ENCODE results near the gene AUH.

AUH gene

DNA sequence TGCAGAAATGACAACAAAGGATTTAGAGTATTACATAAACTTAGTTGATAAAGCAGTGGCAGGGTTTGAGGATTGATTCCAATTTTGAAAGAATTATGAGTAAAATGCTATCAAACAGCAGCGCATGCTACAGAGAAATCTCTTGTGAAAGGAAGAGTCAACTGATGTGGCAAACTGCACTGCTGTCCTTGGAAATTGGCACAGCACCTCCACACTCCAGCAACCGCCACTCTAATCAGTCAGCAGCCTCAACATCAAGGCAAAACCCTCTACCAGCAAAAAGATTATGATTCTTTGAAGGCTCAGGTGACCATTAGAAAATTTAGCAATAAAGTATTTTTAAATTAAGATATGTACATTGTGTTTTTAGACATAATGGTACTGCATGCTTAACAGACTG, 66.4 kb downstream of the AUH start:
- no peak for DNase-seq (ENCODE audit: low spot score)

DNA sequence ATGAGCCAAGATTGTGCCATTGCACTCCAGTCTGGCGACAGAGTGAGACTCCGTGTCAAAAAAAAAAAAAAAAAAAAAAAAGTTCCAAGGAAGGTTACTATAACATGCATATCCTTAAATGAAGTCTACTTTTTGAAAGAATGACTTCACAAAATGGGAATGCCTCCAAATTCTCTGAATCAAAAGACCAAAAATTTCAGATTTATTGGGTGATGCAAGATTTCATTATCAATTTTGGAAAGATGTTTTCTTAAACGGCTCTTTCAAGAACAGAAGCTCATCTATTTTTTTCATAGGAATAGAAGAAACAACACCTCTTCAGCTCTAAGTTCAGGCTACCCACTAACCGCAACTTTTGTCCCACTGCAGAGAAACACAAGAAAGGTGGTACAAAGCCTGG, 69.9 kb downstream of the AUH start:
- DNase-seq (ENCODE audit: low spot score), result no peak

DNA sequence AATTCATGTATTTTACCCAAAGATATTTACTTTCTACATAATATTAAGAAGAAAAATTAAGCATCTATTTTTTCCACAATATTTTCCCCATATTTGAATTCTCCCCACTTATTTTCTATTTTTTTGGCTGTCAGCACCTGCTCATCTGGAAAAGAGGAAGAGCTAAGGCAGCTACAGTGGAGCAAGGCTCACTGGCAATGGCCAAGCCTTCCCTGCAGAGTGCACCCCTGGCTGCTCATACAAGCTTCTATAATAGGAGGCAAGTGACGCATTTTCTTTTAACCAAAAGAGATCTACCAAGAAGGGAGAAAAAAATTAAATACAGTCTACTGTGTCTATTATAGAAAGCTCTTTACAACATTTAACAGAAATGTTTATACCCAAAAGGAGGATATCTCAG, 72.5 kb downstream of the AUH start:
- DNase-seq (ENCODE audit: low spot score), result no peak

DNA sequence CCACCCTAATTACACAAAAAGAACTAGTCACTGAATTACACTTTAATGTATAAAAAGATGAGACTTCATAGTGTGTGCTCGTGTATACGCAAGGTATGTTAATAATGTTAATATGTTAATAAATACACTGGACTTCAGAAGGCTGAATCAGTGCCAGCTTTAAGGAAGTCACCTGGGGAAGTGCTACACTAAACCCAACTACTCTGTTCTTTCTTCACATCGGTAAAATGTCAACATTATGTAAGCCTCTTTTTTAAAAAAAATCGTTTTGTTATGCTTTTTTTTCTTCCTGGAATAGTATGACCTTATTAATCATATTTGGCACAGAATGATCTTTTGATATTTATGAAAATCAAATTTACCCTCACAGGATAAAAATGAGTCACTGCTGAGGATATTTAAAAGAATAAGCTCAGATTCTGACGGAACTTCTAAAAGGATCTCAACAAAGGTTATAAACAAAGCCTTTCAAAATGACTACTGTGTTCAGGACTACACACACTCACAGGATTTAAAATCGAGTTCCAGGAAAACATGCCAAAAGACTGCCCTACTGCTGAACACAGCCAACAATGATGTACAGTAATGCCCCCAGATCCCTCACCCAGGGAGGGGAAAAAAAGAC, 75.9 kb downstream of the AUH start:
- DNase-seq (ENCODE audit: low spot score), result no peak

DNA sequence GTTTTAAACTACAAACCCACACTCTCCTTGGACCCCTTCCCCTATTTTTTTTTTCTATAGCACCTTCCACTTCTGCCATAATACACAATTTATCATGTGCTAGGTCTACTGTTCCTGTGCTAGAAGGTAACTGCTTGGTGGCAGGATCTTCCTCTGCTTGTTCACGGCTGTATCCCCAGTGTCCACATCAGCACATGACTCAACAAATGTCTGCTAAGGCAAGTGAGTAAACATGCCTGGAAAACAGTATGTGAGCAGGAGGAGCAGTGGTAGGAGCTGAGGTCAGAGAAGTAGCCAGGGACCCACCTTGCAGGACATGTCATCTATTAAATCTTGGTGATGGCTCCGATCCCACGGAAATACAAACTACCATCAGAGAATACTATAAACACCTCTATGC, 79.4 kb downstream of the AUH start:
- DNase-seq (ENCODE audit: low spot score), result no peak

DNA sequence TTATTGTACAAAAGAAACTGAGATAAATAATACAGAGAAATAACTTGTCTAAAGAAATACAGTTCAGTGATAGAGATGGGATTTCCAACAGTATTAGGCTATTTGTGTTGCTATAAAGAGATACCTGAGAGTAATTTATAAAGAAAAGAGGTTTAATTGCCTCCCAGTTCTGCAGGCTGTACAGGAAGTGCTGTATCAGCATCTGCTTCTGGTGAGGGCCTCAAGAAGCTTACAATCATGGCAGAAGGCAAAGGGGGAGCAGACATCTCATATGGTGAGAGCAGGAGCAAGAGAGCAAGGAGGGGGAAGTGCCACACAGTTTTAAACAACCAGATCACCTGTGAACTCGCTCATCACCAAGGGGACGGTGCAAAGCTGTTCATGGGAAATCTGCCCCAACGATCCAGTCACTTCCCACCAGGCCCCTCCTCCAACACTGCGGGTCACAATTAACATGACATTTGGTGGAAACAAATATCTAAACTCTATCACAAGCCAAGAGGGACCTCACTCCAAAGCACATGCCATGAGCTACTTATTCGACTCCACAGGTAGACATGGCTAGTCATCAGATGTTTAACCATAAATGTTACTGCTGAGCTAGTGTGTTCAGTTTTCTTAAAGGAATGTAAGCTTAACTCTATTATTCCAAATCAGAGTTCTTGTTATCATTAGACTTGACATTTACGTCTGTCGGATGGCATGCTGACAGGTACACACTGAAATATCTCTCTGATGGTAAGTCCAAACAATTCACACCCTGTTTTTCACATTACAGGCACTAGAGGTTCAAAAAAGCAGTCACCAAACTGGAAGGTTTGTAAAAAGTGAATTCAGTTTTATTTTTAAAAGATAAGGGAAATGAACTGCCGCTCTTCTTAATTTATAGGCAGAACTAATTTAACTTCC, 82.2 kb downstream of the AUH start:
- DNase-seq (ENCODE audit: low spot score), result no peak

DNA sequence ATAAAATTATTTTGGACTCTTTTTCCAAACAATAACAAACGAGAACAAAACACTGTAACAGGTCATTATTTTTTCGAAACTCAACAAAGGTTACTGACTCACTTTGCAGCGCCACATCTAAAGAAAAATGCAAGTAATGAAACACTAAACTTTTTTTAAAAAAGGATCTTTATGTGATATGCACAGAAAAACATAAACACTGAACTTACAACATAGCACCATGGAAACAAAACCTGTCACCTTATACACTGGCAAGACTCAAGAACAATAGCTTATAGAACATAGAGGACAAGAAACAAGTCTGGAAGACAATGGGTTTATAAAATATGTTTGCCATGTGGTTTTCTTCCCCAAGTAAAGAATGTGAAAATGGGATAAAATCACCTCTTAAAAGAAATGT, 85.2 kb downstream of the AUH start:
- no peak for DNase-seq (ENCODE audit: low spot score)

DNA sequence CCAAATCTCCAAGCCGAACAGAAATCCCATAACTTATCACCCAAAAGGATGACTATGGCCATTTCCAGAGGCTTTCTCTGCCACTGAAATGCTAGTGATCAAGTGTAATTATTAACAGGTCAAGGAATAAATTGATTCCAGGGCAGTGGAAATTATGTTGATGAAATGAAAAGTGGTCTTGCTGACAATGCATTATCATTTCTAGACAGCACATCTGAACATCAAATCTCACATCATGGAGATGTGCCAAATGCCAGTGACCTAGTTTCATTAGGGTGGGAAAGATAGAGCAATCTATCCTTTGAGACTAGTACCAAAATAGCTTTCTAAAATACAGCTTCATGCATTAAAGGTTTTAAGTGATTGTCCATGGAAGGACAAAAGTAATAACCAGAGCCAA, 86.1 kb downstream of the AUH start:
- DNase-seq (ENCODE audit: low spot score), result no peak

DNA sequence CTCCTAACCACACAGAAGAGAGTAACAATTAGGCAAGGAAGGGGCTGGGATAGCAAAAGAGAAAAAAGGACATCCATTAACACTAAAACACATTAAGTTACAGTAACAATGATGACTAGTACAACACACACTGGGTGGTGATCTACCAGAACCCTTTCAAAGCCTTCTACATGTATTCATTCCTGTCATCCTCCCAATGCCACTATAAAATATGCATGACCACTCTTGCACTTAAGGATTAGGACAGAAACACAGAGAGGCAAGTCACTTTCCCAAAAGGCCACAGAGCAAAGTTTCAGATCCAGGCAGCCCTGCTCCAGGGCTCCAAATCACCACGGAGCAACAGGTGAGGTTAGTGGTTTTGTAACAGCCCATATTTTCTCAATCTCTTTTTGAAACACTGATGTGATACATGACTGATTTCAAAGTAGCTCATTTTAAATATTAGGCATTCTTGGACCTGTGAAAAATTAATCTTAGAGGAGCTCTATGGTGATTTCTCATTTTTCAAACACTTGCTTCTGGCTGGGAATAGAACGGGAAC, 86.7 kb downstream of the AUH start:
- DNase-seq (ENCODE audit: low spot score), result no peak

DNA sequence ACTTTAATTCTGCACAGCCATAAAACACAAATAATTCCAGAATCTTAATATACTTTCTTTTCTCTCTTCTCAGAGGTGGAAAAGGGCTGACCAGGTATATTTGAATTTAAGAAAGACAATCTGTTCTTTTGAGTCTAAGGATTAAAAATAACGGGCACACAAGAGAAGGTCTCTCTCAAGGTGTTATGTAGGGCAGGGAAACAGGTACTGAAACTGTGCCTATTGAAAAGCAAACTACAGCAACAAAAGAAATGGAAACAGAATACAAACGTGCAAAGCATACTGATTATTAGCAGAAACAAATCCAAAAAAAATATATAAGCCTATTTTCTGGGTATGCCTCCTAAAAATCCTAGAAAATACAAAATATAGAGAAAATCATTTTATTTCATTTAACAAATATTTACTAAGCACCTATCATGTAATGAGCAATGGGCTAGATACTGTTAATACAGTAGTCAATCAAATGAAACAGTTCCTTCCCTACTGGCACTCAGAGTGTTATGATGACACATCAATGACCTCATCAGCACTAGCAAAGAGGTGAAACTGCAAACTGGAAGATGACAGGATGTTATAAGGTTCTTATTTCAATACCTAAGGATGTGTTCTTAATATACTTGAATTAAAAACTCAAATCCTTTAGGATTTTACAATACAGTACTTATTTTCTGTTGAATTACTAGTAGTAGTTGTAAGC, 87.7 kb downstream of the AUH start:
- no peak for DNase-seq (ENCODE audit: low spot score)

DNA sequence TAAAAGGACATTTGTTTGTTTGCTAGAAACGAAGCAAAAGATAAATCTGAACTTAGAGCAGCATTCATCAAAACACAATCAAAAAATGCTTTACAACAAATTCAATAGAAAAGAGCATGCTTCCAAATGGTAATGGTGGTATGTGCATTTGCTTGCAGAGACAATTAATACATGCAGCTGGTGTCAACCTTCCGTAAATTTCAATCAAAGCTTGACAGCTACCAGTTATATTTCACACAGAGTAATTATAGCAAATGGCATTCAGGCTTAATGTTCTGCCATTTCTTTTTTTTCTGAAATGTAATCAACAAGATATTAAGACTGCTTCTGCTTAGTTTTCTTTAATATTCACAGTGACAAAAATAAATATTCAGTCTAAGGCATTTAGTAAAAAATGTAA, 90.6 kb downstream of the AUH start:
- no peak for DNase-seq (ENCODE audit: low spot score)

DNA sequence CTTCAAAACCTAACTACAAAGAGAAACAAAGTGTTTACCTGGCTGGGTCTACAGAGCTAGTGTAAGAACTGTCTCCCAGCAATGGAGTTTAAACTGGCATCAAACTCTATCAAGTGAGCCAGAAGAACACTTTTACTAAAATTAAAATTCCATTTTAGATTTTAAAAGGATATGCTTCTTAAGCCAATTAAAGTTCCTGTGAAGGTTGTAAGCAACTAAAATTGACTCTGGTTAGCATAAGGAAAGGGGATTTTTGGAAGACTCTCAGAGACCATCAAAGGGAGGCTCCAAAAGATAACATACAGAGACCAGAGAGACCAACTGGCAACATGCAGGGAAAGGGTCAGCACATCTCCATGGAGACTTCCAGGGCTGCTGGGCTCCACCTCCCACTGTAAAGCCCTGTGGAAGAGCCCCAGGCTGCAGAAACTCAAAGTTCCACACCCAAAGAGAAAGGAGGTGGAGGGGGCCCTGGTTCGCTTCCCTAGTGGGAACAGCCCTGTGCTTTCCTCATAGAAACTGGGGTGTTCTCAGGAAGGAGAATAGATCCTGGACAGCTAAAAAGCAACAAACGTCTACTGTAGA, 91.7 kb downstream of the AUH start:
- no peak for DNase-seq (ENCODE audit: low spot score)

DNA sequence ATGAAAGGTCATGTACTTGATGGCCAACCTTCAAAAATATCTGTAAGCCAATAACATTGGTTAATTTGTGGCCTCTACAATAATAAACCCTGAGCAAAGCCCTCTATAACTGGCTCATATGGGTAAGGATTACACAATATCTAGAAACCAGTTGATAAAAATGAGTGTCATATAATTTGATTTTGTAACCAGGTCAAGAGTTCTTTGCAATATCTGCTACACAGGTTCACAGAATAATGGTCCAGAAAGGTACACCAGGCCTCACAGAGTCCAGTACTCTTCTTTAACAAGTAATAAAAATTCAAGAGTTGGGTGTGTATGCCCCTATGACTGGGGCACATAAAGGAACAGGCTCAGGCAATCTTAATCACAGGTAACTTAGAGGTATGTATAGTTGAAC, 95.3 kb downstream of the AUH start:
- no peak for DNase-seq (ENCODE audit: low spot score)

DNA sequence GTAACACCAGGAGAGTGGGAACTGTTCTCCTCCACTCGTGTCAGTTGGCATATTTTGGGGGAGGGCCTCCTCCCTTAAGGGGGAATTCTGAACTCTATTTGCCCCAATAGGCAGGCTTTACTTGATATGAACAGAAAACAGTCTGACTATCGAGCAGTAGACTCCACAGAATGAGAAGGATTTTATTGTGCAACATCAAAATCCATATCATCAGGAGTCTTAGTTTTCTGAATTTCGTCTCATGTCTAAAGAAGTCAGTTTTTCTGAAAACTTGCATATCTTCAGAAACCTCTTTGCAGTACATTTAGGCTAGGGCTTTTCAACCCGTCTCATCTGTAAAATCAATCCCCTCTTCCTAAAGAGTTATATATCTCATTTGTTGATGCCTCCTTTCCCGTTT, 96.2 kb downstream of the AUH start:
- DNase-seq (ENCODE audit: low spot score), result no peak

DNA sequence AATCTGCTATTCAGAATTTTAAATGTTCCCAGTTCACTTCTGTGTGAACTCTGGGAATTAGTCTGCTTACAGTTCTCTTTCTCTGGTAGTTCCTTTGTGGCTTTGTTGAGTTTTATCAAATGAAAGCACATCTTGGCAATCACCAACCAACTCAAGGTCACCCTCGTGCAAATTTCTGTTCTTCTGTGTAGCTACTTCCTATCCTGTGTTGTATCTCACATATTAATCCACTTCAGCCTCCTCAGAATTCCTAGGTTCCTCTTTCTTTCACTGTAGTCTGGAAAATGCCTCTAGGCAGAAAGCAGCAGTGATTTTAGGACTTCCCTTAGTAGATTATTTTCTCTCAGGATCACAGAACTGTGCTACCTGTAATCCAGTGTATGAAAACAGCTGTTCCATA, 100.3 kb downstream of the AUH start:
- DNase-seq (ENCODE audit: low spot score), result no peak

DNA sequence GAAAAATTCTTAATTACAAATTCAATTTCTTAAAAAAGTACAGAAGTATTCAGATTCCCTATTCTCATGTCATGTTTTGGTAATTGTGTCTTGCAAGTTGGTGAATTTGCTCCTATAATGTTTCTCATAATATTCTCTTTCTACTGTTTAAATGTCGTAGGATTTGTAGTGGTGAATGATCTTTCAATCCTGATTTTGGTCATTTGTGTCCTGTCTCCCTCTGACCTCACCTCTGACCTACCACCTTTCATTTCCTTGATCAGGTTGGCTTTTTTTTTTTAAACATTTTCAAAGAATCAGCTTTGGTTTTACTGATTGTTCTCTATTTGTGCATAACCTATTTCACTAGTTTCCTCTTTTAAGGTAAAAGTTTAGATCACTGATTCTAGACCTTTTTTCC, 102.6 kb downstream of the AUH start:
- no peak for DNase-seq (ENCODE audit: low spot score)

DNA sequence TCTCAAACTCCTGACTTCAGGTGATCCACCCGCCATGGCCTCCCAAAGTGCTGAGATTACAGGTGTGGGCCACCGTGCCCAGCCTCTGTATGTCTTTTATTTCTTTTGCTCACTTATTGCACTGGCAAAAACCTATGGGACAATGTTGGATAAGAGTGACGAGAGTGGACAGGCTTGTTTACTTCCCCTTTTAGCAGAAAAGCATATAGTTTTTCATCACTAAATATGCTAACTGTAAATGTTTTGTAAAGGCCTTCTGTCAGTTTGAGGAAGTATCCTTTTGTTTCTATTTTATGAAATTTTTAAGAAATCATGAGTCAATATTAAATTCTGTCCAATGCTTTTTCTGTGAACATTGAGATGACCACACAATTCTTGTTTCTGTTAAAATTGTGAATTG, 103.3 kb downstream of the AUH start:
- no peak for DNase-seq (ENCODE audit: low spot score)

DNA sequence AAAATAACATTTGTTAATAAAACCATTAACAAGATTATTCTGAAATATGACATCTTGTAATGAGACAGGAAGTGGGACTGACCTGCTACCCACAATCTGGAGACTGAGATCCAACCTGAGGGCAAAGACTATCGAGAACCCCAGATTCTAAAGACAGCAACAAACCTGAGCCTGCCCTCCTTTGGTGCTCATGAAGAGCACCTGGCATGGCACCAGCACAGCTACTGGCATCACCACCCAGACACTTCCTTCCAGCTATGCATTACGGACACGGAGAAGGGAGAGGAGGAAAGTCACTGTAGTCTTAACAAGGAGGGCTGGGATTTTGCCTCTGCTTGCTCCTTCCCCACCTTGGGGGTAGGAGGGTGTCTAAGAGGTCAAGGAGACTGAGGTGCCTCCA, 105.5 kb downstream of the AUH start:
- no peak for DNase-seq (ENCODE audit: low spot score)

DNA sequence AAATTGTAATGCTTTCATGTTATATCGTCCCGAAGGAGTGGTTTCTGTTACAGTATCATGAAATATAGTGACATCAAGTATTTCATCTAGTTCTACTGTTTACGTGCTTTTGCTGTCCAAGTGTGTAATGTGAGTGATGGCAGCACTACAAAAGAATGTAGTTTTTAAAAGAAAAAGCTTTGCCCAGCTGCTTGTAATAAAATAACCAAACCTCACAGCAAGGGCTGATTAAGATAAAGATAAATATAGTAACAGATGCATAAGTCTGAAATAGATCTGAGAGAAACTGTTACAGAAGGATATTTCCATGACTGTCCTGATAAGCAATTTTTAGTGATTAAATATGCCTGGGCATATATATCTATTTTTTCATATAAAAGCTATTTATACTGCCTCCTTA, 106.4 kb downstream of the AUH start:
- DNase-seq (ENCODE audit: low spot score), result no peak

DNA sequence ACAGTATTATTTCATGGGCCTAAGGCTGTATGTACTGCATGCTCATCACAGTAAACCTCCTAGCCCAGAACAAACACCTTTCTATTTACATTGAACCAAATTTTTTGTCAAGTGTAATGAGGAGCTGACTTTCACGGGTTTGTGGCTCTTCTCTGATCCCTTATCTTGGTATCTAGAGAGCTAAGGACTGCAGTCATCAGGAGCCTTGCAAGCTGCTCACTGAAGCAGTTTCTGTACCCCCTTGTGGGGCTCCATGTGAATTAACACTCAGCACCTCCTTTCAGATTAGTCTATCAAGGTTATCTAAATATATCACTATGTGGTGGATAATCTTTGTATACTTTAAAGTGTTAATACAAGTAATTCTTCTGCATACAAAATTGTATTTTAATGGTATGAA, 108.2 kb downstream of the AUH start:
- no peak for DNase-seq (ENCODE audit: low spot score)

DNA sequence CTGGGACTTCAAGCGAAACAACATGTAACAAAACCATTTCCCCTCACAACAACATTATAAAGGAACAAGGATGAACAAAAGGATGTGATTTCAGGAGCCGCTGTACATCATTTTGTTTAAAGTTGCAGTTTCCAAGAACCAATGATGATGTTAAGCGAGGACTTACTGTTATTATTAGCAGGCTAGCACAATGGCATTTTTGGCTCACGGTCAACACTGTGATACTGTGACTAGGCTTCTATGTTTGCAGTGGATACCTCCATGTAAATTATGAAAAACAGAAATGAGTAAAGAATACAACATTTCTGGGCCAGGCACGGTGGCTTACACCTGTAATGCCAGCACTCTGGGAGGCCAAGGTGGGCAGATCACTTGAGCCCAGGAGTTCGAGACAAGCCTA, 113.0 kb downstream of the AUH start:
- DNase-seq (ENCODE audit: low spot score), result no peak

DNA sequence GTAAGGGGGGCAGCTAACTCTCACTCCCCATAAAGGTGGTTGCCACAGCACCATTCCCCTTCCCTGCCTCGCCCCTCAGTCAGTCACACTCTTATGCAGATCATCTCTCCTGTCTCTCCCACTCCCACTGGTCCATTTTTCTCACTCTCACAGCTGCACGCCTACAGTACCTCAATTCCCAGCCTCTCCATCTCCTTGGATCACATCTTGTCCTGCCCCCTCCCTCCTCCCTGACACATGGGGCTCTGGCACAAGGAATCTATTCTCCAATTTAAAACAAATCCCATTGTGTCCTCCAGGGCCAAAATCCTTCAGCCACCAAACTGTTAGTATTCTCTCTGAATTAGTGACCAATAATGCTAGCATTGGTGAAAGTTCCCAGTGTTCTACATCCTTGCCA, 114.4 kb downstream of the AUH start:
- DNase-seq (ENCODE audit: low spot score), result no peak

DNA sequence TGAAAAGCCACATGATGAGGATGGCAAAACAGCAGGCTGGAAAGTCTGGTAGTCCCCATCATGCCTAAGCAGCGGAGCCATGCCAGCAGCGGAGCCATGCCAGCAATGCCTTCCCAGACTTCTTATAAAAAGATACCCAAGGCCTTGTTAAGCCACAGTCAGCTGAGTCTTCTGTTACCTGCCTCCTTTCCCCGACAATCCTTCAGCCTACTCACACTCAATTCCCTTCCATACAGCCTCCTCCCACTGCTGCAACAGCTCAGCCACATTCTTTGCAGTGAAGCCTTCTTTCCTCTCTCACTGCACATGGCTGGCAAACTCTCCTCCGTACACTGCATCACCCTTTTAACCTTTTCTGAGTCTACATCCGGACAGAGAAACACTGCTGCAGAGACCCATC, 114.9 kb downstream of the AUH start:
- no peak for DNase-seq (ENCODE audit: low spot score)
